ENCODE data around the gene POPDC2. TPM values are rescaled to one million over a fixed set of nuclear protein-coding genes. Genes with fewer than 3 reads are reported as not detected.
A peak's percentile ranks its signal among the peaks of the same experiment; 100 is the strongest.

The POPDC2 gene
- total RNA-seq, 1 experiment from 2014 or later, result 0.37 TPM

DNA sequence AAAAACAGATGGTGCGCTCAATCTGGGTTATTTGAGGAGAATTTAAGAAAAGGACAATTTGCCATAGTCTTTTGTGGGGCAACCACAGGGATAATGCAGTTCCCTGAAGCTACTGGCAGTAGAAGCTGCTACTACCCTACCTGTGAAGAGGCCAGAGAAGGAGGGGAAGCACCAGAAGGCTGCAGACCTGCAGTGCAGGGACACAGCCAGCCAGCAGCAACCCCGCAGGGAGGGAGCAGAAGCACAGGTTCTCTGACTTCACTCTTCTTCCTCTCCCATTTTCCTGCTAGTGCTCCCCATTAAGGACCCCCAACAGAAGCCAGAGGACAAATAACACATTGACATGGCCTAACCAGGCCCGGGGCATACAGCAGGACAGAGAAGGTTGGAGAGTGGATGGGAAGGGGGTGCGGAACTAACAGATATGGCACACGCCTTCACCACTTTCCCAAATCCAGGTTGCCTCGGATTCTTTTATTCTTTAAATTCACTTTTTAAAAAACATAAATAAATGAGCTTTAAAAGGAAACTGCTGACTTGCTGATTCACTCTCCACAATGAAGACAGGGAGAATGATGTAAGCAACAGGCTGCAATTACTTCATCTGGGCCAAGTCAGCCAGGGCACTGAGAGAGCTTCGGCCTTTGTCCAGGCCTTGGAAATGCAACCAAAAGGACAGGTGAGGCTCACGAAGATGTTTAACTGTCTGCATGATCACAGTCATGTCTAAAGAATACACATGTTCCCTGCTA lies 30.1 kb downstream of the POPDC2 start:
- Mint-ChIP-seq H3K9me3 (no peaks in the 10 kb centered on the region), H3K27me3 (ENCODE audit: low read depth) (peaks cover 2% of the 10 kb centered on the region), H3K36me3 (ENCODE audit: insufficient read depth in 1 of 3, low read depth in 3 of 3) (no peaks in the 10 kb centered on the region), H3K27ac (peak overlapping the region in 1 of 3 experiments; percentile 87; a peak in 1 of 7 replicates), H3K4me1 (peaks cover 20 to 25% of the 10 kb centered on the region in 2 experiments), H3K4me3 (no peak overlapping the region)
- H3K4me2 ChIP-seq (ENCODE audit: insufficient read depth, insufficient read length, low read length), result no peak overlapping the region
- H2BK15ac ChIP-seq (ENCODE audit: low read depth, low read length), result no peak overlapping the region
- DNase-seq, result no peak
- no peaks in the 10 kb centered on the region for H4K20me1 ChIP-seq (ENCODE audit: control insufficient read depth, insufficient read depth, insufficient read length)
- no peak overlapping the region for H3K56ac ChIP-seq (ENCODE audit: insufficient read length, low read depth, low read length)
- no peak overlapping the region for H2BK5ac ChIP-seq (ENCODE audit: insufficient read length, low read length)
- H3K18ac ChIP-seq (ENCODE audit: insufficient read length, low read depth, low read length), result no peak overlapping the region
- H2BK20ac ChIP-seq (ENCODE audit: low read depth, low read length, poor library complexity, severe bottlenecking), result no peak overlapping the region
- no peak overlapping the region for H3K14ac ChIP-seq (ENCODE audit: insufficient read depth, low read length)
- no peaks in the 10 kb centered on the region for H3K9me3 ChIP-seq (ENCODE audit: control insufficient read depth, low read depth, low read length)
- H4K8ac ChIP-seq (replicated peaks; ENCODE audit: insufficient read length, low read depth, low read length), result no peak overlapping the region
- H2AK5ac ChIP-seq (ENCODE audit: insufficient read length, low read length), result no peak overlapping the region
- no CpG with 5 or more reads among the region's 8 CpGs for WGBS (ENCODE audit: extremely low coverage, insufficient read length, low lambda C conversion rate)
- no peak overlapping the region for H3K9ac ChIP-seq (ENCODE audit: extremely low read depth, insufficient read length, low read length)
- no peaks in the 10 kb centered on the region for H3K23me2 ChIP-seq (ENCODE audit: insufficient read length, low read depth, low read length, poor library complexity, severe bottlenecking)
- H3K27ac ChIP-seq (ENCODE audit: insufficient read length, low read depth, low read length), result no peak overlapping the region
- H2BK12ac ChIP-seq (ENCODE audit: insufficient read length, low read depth, low read length), result no peak overlapping the region
- H3K4me1 ChIP-seq (ENCODE audit: insufficient read depth, low read length), result no peaks in the 10 kb centered on the region
- H3K4ac ChIP-seq (ENCODE audit: low read depth, low read length), result no peak overlapping the region
- H4K91ac ChIP-seq (ENCODE audit: insufficient read length, low read depth, low read length), result no peak overlapping the region
- TF ChIP-seq, protein P1, sequence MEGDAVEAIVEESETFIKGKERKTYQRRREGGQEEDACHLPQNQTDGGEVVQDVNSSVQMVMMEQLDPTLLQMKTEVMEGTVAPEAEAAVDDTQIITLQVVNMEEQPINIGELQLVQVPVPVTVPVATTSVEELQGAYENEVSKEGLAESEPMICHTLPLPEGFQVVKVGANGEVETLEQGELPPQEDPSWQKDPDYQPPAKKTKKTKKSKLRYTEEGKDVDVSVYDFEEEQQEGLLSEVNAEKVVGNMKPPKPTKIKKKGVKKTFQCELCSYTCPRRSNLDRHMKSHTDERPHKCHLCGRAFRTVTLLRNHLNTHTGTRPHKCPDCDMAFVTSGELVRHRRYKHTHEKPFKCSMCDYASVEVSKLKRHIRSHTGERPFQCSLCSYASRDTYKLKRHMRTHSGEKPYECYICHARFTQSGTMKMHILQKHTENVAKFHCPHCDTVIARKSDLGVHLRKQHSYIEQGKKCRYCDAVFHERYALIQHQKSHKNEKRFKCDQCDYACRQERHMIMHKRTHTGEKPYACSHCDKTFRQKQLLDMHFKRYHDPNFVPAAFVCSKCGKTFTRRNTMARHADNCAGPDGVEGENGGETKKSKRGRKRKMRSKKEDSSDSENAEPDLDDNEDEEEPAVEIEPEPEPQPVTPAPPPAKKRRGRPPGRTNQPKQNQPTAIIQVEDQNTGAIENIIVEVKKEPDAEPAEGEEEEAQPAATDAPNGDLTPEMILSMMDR (conservative IDR thresholded peaks at IDR 0.05), result no peak
- H3K79me2 ChIP-seq (ENCODE audit: insufficient read depth, low read length), result no peaks in the 10 kb centered on the region
- no peak overlapping the region for H2BK120ac ChIP-seq (ENCODE audit: low read depth, low read length, poor library complexity, severe bottlenecking)
- no peak overlapping the region for H2AFZ ChIP-seq (ENCODE audit: low read length)
- no peak overlapping the region for H3K23ac ChIP-seq (ENCODE audit: insufficient read length, low read depth, low read length)
- H3K27me3 ChIP-seq (ENCODE audit: insufficient read depth, low read length), result no peaks in the 10 kb centered on the region
- no peak overlapping the region for H3T11ph ChIP-seq (ENCODE audit: low read length)
- no peaks in the 10 kb centered on the region for H3K79me1 ChIP-seq (ENCODE audit: insufficient read depth, low read depth, low read length, poor library complexity, severe bottlenecking)
- no peak overlapping the region for H4K5ac ChIP-seq (ENCODE audit: insufficient read length, low read depth, low read length)
